Activated B cell treated with CpG ODN at 0.5 μM for 24 hours (primary cell): ENCODE data around the gene MCOLN3. TPM values are rescaled to one million over a fixed set of nuclear protein-coding genes. Genes with fewer than 3 reads are reported as not detected.

Experiments used
- ATAC-seq: fragments of 200-7000 bp; cut with Tn5 transposase; one replicate; pipeline ENCODE4 v1.10.0; 2021; ENCODE audit warnings: low read depth, mild to moderate bottlenecking, moderate library complexity
- CTCF ChIA-PET: fragments of 350-600 bp; sonication (Branson Sonifier 250); formaldehyde crosslinking; loops from one replicate; lab custom pipeline; 2021; ENCODE audit warnings: antibody characterized with exemption; lab: Charles Lee
- POLR2A ChIA-PET: fragments of 350-600 bp; sonication (Branson Sonifier 250); formaldehyde crosslinking; loops from one replicate; lab custom pipeline; 2021; ENCODE audit warnings: antibody characterized with exemption; lab: Charles Lee
- DNase-seq: peaks from one replicate; pipeline ENCODE4 v3.0.0; 2022
- H3K27ac Mint-ChIP-seq: one replicate; pipeline ENCODE4 v1.8.0; 2020; ENCODE audit warnings: mixed read lengths
- H3K27me3 Mint-ChIP-seq: one replicate; pipeline ENCODE4 v1.8.0; 2021; ENCODE audit warnings: mixed read lengths
- H3K36me3 Mint-ChIP-seq: one replicate; pipeline ENCODE4 v1.8.0; 2021; ENCODE audit warnings: low read depth, mixed read lengths
- H3K4me1 Mint-ChIP-seq: one replicate; pipeline ENCODE4 v1.8.0; 2021; ENCODE audit warnings: mixed read lengths
- H3K4me3 Mint-ChIP-seq: one replicate; pipeline ENCODE4 v1.8.0; 2020; ENCODE audit warnings: mild to moderate bottlenecking, mixed read lengths
- H3K9me3 Mint-ChIP-seq: one replicate; pipeline ENCODE4 v1.8.0; 2020; ENCODE audit warnings: mixed read lengths
- intact Hi-C: fragments of 100-400 bp; cut with micrococcal nuclease; formaldehyde crosslinking; loops from one replicate; pipeline ENCODE4 v1.15.1; 2024
- total RNA-seq: library from RNA; stranded (reverse); gene quantifications from 2 replicates; pipeline ENCODE4 v1.2.3, GENCODE V29; 2022
- TF ChIP-seq, protein P1 (sequence below): fragments of 200-600 bp; IDR thresholded peaks from one replicate; pipeline ENCODE4 v1.8.0; 2022; ENCODE audit warnings: antibody characterized with exemption, mild to moderate bottlenecking

The MCOLN3 gene
- total RNA-seq, 1 donor from 2014 or later: 0.16 TPM

DNA sequence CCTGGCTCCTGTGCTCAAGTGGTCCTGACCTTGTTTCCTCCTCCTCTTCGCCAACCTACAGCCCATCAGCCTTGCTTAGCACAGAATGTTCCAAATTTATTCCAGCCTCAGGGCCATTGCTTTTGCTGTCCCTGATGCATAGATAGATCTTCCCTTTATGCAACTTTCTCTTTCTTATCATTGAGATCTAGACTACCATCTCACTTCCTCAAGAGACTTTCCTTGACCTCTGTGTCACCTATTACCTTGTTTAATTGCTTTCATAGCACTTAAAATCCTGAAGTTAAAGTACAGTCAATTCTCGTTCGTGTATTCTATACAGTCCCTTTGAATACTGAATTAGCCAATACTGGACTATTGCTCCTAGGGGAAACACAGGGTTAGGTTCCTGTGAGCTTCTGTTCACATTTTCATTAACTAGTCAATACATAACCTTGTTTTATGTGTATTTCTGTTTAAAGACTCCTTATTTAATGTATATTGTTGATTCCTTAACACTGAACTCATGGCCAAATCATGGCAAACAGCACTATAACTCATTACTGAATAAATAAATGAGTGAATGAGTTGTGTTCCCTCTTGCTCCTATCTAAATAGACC lies 26.2 kb upstream of the MCOLN3 start:
- ATAC-seq: no peak
- ChIA-PET CTCF (no interaction called here), POLR2A (no interaction called here)
- Mint-ChIP-seq H3K36me3 (no peaks in the 10 kb centered on the region), H3K27ac (no peak overlapping the region), H3K27me3 (no peaks in the 10 kb centered on the region), H3K9me3 (peaks cover 7% of the 10 kb centered on the region), H3K4me3 (no peak overlapping the region), H3K4me1 (no peaks in the 10 kb centered on the region)
- DNase-seq: no peak
- TF ChIP-seq, protein P1, sequence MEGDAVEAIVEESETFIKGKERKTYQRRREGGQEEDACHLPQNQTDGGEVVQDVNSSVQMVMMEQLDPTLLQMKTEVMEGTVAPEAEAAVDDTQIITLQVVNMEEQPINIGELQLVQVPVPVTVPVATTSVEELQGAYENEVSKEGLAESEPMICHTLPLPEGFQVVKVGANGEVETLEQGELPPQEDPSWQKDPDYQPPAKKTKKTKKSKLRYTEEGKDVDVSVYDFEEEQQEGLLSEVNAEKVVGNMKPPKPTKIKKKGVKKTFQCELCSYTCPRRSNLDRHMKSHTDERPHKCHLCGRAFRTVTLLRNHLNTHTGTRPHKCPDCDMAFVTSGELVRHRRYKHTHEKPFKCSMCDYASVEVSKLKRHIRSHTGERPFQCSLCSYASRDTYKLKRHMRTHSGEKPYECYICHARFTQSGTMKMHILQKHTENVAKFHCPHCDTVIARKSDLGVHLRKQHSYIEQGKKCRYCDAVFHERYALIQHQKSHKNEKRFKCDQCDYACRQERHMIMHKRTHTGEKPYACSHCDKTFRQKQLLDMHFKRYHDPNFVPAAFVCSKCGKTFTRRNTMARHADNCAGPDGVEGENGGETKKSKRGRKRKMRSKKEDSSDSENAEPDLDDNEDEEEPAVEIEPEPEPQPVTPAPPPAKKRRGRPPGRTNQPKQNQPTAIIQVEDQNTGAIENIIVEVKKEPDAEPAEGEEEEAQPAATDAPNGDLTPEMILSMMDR: no peak
- intact Hi-C loops: no loop called here

DNA sequence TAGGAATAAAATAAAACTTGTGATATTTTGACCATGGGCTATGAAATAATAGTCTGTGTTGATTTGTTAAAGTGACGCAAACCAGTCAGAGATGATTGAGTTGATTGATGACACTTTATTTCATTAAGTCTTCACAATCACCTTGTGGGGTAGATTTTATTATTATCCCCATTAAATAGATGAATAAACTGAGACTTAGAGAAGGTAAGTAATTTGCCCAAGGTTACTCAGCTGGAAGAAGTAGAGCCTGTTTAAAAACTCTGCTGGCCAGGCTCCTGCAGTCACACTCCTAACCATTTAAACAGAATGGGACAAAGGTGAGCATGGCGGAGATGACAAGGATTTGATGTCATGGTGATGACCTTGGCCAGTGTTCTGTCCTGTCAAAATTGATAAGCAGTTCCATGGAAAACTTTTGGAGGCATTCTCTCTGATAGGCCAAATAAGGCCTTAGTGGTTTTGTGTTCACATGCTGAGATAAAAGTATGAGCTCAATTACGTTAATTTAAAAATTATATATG lies 22.7 kb upstream of the MCOLN3 start:
- Mint-ChIP-seq H3K9me3 (peaks cover 7% of the 10 kb centered on the region), H3K27me3 (no peaks in the 10 kb centered on the region), H3K4me1 (no peaks in the 10 kb centered on the region), H3K36me3 (no peaks in the 10 kb centered on the region), H3K4me3 (no peak overlapping the region), H3K27ac (no peak overlapping the region)
- ChIA-PET POLR2A (no interaction called here), CTCF (no interaction called here)
- intact Hi-C loops: no loop called here
- ATAC-seq (no peak), DNase-seq (no peak)
- TF ChIP-seq, protein P1: no peak

DNA sequence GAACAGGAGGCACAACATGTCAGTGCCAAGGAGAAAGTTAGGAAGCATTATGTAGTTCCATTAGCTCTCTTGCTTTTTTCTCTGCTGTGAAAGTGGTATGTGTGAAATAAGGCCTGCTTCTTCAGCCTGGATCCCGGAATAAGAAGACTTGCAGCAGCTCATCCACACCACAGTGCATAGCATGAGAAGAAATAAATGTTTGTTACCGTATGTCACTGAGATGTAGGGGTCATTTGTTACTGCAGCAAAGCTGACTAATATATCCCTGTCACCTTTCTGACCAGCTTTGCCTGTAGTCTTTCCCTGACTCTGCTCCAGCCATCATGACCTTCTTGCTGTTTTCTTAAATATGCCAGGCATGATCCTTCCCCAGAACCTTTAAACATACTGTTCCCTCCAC lies 20.5 kb upstream of the MCOLN3 start:
- Mint-ChIP-seq H3K4me1 (no peaks in the 10 kb centered on the region), H3K27me3 (peaks cover 3% of the 10 kb centered on the region), H3K27ac (no peak overlapping the region), H3K36me3 (no peaks in the 10 kb centered on the region), H3K4me3 (no peak overlapping the region), H3K9me3 (no peaks in the 10 kb centered on the region)
- ChIA-PET POLR2A (no interaction called here), CTCF (no interaction called here)
- TF ChIP-seq, protein P1: no peak
- intact Hi-C loops: loop anchor here (10.0 kb wide), 1 partner anchor 374 kb away; the partner anchor contains the start of gene SSX2IP
- DNase-seq: no peak
- no peak for ATAC-seq

DNA sequence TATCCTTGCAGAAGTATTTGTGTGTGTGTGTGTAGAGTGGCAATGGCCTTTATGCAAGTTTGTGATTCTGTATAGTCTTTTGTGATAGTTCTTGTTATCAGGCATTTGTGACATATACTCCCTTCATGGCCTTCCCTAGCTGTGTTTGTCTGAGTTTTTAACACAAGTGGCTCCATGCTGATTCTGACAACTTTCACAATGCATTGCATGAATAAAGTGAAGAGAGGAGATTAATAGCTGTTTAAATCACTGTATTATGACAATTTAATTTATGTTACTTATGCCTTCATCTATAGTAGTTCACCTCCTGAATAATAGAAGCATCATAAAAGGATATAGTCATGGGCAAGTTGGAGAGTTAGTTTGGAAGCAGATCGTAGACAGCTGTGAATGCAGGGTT lies 17.2 kb upstream of the MCOLN3 start:
- Mint-ChIP-seq H3K9me3 (no peaks in the 10 kb centered on the region), H3K4me1 (peaks cover 19% of the 10 kb centered on the region), H3K36me3 (peaks cover 2% of the 10 kb centered on the region), H3K27me3 (peaks cover 10% of the 10 kb centered on the region), H3K27ac (no peak overlapping the region), H3K4me3 (no peak overlapping the region)
- POLR2A ChIA-PET: no interaction called here
- no peak for ATAC-seq
- TF ChIP-seq, protein P1: no peak
- CTCF ChIA-PET: no interaction called here
- intact Hi-C loops: loop anchor here (10.0 kb wide), 1 partner anchor 371 kb away; the partner anchor contains the start of gene SSX2IP
- no peak for DNase-seq

DNA sequence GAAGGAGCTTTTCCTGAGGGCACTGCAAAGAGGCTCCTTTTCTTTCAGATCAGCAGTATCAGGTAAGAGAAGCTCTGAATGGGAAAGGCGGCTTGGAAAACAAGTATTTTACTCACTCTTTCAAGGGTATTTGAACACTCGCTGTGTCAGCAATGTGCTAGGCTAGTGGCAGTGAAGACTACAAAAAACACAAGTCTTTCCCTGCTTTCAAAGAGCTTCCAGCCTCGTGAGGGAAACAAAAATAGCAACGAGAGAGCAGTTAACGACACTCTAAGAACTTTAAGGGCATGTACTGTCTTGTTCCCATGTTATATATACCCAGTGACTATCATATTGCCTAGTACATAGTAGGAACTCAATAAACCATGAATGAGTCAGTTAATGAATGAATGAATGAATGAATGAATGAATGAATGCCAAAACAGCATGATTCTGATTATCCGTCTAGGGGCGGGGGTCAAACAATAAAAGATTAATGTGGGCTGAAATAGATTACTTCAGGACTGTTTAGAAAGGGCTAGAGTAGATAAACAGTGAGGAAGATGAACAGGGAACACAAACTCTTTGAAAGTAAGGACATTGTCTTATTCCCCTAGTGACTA lies 14.2 kb upstream of the MCOLN3 start:
- peaks cover 27% of the 10 kb centered on the region for H3K4me1 Mint-ChIP-seq
- peaks cover 10% of the 10 kb centered on the region for H3K27me3 Mint-ChIP-seq
- ChIA-PET CTCF (interaction anchor here (0.7 to 1.6 kb wide), 2 partner anchors 35 to 117 kb away, joined by 4 read pairs; no protein-coding TSS in a partner anchor), POLR2A (interaction anchor here (0.8 to 1.3 kb wide), 5 partner anchors 61 to 214 kb away, joined by 3 to 6 read pairs (median 4); partner anchors contain the start of genes BCL10, C1orf52 and MCOLN2)
- TF ChIP-seq, protein P1: no peak
- H3K36me3 Mint-ChIP-seq: peaks cover 2% of the 10 kb centered on the region
- DNase-seq: no peak
- no peak for ATAC-seq
- peak overlapping the region; percentile 92 for H3K4me3 Mint-ChIP-seq
- H3K9me3 Mint-ChIP-seq: no peaks in the 10 kb centered on the region
- H3K27ac Mint-ChIP-seq: peak overlapping the region; percentile 83
- intact Hi-C loops: loop anchor here (1.0 to 10.0 kb wide), 9 partner anchors 14 to 645 kb away; partner anchors contain the start of genes BCL10, C1orf52, CTBS and MCOLN2
